HG02943 (cell line): ENCODE data around the gene COX4I2.

Experiments
- ATAC-seq: cut with Tn5 transposase; IDR thresholded peaks from one replicate; pipeline ENCODE4 v1.9.1; 2021; ENCODE audit warnings: mild to moderate bottlenecking, low read depth, moderate library complexity; ENCODE audit not compliant: unreplicated experiment

The COX4I2 gene

GRCh38 chr20:31674895-31675827 lies 37.4 kb downstream of the COX4I2 start:
- peak; percentile 62 for ATAC-seq

GRCh38 chr20:31675828-31676608 lies 38.3 kb downstream of the COX4I2 start:
- ATAC-seq, result no peak

GRCh38 chr20:31676609-31676989 lies 38.9 kb downstream of the COX4I2 start:
- no peak for ATAC-seq

- ATAC-seq, result no peak
Measured at GRCh38 chr20:31677553-31678260, 40.0 kb downstream of the COX4I2 start.

- no peak for ATAC-seq
Measured at GRCh38 chr20:31678389-31679356, 41.0 kb downstream of the COX4I2 start.

GRCh38 chr20:31679357-31680285 lies 41.9 kb downstream of the COX4I2 start:
- no peak for ATAC-seq

- no peak for ATAC-seq
Measured at GRCh38 chr20:31680286-31681127, 42.8 kb downstream of the COX4I2 start.

GRCh38 chr20:31681128-31681727 lies 43.5 kb downstream of the COX4I2 start:
- ATAC-seq, result no peak

- no peak for ATAC-seq
Measured at GRCh38 chr20:31681769-31682168, 44.1 kb downstream of the COX4I2 start.

- ATAC-seq, result no peak
Measured at GRCh38 chr20:31682352-31682751, 44.6 kb downstream of the COX4I2 start.

- no peak for ATAC-seq
Measured at GRCh38 chr20:31682927-31683326, 45.2 kb downstream of the COX4I2 start.

- no peak for ATAC-seq
Measured at GRCh38 chr20:31684153-31685015, 46.7 kb downstream of the COX4I2 start.

- ATAC-seq, result no peak
Measured at GRCh38 chr20:31685853-31686643, 48.3 kb downstream of the COX4I2 start.

GRCh38 chr20:31687777-31688176 lies 50.1 kb downstream of the COX4I2 start:
- ATAC-seq, result no peak

- ATAC-seq, result no peak
Measured at GRCh38 chr20:31689141-31689540, 51.4 kb downstream of the COX4I2 start.
